Measurements from ENCODE around the gene NRAP. TPM values are rescaled to one million over a fixed set of nuclear protein-coding genes. Genes with fewer than 3 reads are reported as not detected.

Gene NRAP
- total RNA-seq, 4 donors from 2014 or later = under 0.01 TPM; not detected in 3

DNA sequence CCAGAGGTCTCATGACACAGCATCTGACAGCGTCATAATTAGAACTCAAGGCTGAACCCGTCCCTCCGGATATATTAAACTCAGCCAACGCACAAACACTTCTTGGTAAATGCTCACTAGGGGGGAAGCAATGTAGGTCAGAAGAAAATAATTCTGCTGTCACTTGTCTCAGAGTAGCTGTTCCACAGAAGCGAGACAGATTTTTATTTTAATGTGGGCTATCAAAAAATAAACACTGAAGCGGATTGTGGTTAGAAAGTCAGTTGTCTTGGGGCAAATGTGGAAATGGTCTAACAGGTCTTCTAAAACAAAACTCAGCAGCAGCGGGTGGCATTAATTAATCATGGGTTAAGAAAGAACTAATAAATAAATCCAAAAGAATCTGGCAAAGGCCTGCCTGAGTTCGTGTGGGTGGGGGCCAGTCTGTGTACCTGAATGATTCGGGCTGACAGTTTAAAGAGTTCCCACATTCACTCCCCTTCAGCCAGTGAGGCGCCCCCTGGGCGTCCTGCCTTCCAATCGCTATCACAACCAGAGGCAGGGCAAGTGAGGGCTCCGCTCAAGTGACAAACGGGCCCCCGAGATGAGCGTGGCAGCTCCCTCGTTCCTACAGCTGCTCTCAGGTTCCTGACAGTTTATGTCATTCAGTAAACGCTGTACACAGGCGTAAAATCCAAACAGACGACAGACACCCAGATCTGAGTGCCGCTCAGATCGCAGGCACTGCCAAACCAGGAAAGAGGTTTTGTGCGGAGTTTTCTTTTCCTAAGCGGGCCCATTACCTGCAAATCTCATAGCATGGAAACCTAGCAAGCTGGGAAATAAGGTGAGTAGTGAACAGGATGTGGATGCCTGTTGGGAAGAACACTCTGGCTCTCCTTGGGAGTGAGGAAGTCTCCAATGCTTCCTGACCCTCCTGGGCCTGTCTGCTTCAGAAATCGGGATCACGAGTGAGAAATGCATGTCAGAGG, 52.9 kb downstream of the NRAP start:
- Histone ChIP-seq H3K4me3 (no peak overlapping the region), H3K27me3 (peaks cover 0 to 12% of the 10 kb centered on the region in 2 donors), H3K27ac (no peak overlapping the region), H3K36me3 (no peaks in the 10 kb centered on the region), H3K9me3 (no peaks in the 10 kb centered on the region), H3K4me1 (no peaks in the 10 kb centered on the region)
- DNase-seq (ENCODE audit: low spot score in 2 of 2) = no peak
- 55 to 58% methylated on average over 26 of the region's 26 CpGs for WGBS, 2 donors
- no peak for TF ChIP-seq POLR2A (IDR thresholded peaks at IDR 0.05)
- TF ChIP-seq, protein P1, sequence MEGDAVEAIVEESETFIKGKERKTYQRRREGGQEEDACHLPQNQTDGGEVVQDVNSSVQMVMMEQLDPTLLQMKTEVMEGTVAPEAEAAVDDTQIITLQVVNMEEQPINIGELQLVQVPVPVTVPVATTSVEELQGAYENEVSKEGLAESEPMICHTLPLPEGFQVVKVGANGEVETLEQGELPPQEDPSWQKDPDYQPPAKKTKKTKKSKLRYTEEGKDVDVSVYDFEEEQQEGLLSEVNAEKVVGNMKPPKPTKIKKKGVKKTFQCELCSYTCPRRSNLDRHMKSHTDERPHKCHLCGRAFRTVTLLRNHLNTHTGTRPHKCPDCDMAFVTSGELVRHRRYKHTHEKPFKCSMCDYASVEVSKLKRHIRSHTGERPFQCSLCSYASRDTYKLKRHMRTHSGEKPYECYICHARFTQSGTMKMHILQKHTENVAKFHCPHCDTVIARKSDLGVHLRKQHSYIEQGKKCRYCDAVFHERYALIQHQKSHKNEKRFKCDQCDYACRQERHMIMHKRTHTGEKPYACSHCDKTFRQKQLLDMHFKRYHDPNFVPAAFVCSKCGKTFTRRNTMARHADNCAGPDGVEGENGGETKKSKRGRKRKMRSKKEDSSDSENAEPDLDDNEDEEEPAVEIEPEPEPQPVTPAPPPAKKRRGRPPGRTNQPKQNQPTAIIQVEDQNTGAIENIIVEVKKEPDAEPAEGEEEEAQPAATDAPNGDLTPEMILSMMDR (IDR thresholded peaks at IDR 0.05) = no peak
- TF ChIP-seq EP300 (IDR thresholded peaks at IDR 0.05) = no peak

DNA sequence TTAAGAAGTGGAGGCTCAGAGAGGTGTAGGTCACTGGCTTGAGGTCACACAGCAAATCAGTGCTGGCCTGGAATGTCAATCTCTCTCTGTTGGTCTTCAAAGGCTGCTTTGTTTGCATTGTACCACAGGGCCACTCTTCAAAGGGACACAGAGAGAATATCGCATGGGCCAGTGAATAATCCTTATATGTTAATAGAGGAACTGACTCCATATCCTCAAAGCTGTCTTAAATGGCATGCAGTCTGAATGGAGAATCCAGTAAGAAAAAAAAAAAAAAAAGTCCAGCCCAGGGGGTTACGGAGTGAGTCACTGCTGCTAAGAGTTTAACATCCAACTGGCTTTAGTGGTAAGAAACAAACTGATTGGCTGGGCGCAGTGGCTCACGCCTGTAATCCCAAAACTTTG, 54.1 kb downstream of the NRAP start:
- Histone ChIP-seq H3K4me1 (no peaks in the 10 kb centered on the region), H3K27ac (no peak overlapping the region), H3K27me3 (peaks cover 0 to under 1% of the 10 kb centered on the region in 2 donors), H3K36me3 (no peaks in the 10 kb centered on the region), H3K9me3 (no peaks in the 10 kb centered on the region), H3K4me3 (no peak overlapping the region)
- WGBS, 2 donors = 51% methylated on average over 4 of the region's 4 CpGs
- TF ChIP-seq EP300 (IDR thresholded peaks at IDR 0.05) = no peak
- no peak for TF ChIP-seq POLR2A (IDR thresholded peaks at IDR 0.05)
- TF ChIP-seq, protein P1 (IDR thresholded peaks at IDR 0.05) = no peak
- no peak for DNase-seq (ENCODE audit: low spot score in 2 of 2)

DNA sequence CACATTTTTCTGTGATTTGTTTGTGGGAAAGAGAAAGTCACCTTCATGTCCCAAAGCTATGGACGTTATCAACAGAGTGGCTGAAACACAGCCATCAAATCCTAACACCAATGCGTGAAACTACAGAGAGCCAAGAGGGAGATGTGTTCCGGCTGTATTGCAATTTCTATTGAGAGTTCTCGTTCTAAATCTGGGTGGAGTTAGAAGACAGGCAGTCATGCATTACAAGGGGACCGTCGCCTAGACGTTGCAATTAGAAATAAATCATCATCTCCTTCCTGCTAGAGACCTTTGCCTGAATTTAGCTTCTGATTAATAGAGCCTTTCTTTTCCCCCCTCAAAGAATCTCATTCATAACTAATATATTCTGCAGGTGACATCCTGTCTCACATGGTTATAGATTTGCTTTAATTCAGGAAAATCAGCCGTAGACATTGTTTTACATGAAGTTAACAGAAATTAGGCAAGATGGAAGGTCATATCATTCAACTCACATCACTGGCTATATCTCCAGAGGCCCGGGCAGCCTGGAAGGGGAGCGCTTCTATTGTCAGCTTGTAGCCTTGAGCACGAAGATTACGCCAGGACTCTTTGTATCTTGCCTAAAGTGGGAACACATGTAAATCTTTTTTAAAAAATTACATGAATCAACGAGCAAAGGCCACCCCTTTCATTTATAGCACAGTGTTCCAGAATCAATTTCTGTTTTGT, 58.4 kb downstream of the NRAP start:
- TF ChIP-seq, protein P1 (IDR thresholded peaks at IDR 0.05) = no peak
- no peak for TF ChIP-seq EP300 (IDR thresholded peaks at IDR 0.05)
- TF ChIP-seq POLR2A (IDR thresholded peaks at IDR 0.05) = no peak
- Histone ChIP-seq H3K4me3 (no peak overlapping the region), H3K9me3 (peaks cover 0 to 4% (median 0%) of the 10 kb centered on the region in 4 donors), H3K36me3 (no peaks in the 10 kb centered on the region), H3K27me3 (no peaks in the 10 kb centered on the region), H3K4me1 (no peaks in the 10 kb centered on the region), H3K27ac (no peak overlapping the region)
- no peak for DNase-seq (ENCODE audit: low spot score in 2 of 2)
- 50% methylated on average over 13 of the region's 13 CpGs for WGBS, 2 donors

DNA sequence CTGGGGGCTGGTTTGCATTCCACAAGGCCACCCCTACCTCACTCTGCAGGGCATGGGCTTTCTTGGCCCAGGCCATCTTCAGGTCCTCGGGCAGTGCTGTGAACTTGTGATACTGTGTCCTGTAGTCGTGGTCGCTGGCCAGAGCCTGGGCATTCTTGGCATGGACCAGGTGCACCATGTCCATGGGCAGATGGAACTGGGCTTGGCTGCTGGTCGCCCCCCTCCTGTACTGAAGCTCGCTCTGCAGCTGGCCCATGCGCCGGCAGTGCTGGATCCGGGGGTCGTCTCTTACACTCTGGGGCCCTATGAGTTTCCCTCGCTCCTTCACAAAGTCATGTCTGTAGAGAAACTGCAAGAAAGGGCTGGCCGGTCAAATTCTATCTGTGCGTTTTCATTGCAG, 59.3 kb downstream of the NRAP start:
- no peak overlapping the region for H3K27ac ChIP-seq
- no peak for DNase-seq (ENCODE audit: low spot score in 2 of 2)

More for the DNA sequence above, 59.3 kb downstream of the NRAP start:
- TF ChIP-seq EP300 (IDR thresholded peaks at IDR 0.05) (no peak), POLR2A (IDR thresholded peaks at IDR 0.05) (no peak)
- TF ChIP-seq, protein P1 (IDR thresholded peaks at IDR 0.05) = no peak
- WGBS, 2 donors = 88 to 90% methylated on average over 12 of the region's 12 CpGs
- H3K4me3 ChIP-seq = no peak overlapping the region
- H3K27me3 ChIP-seq = no peaks in the 10 kb centered on the region
- no peaks in the 10 kb centered on the region for H3K36me3 ChIP-seq
- no peaks in the 10 kb centered on the region for H3K4me1 ChIP-seq
- peaks cover 0 to 4% (median 0%) of the 10 kb centered on the region in 4 donors for H3K9me3 ChIP-seq
